ENCODE results near the gene SERPINI1.

Gene SERPINI1

DNA sequence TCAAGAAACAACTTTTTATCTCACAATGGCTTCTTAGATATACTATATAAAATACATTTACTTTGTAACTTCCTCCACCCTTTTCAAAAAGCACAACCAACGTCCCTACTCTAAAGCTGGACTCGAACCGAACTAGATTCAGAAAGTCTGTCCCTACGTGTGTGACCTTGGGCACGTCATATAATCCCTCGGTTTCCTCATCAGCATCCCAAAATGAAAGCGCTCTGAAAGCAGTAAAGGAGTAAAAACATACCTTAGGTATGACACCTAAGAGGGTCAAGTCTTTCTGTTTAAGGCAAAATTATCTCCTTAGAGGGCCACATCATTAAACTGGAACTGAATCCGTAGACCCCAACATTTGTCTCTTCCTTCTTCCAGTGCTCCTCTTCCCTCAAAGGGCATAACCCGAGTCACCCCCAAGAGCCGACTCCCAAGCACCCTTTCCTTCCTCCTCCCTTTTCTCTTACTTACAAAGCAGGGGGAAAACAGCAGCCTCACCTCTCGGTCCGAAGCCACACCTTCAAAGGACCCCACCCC is 1.5 kb upstream of the SERPINI1 start:
- Histone ChIP-seq H3K9ac (ENCODE audit: low read depth in 1 of 2, low read length in 2 of 2) (peak overlapping the region; percentile 85 to 96), H3K9me3 (ENCODE audit: control insufficient read depth in 2 of 2, low read length in 2 of 2) (no peaks in the 10 kb centered on the region), H3K27me3 (ENCODE audit: control insufficient read depth in 2 of 2, insufficient read depth in 2 of 2, low read length in 2 of 2) (no peaks in the 10 kb centered on the region), H3K4me3 (ENCODE audit: low read length in 2 of 2) (peak overlapping the region; percentile 98 to 100), H3K4me1 (ENCODE audit: control insufficient read depth in 2 of 2, insufficient read depth in 2 of 2, low read length in 2 of 2) (peaks cover 16 to 24% of the 10 kb centered on the region in 2 donors), H3K27ac (ENCODE audit: low read depth in 2 of 2, low read length in 2 of 2) (peak overlapping the region; percentile 91 to 93), H3K36me3 (ENCODE audit: control insufficient read depth in 2 of 2, insufficient read depth in 2 of 2, low read length in 2 of 2) (no peaks in the 10 kb centered on the region)

DNA sequence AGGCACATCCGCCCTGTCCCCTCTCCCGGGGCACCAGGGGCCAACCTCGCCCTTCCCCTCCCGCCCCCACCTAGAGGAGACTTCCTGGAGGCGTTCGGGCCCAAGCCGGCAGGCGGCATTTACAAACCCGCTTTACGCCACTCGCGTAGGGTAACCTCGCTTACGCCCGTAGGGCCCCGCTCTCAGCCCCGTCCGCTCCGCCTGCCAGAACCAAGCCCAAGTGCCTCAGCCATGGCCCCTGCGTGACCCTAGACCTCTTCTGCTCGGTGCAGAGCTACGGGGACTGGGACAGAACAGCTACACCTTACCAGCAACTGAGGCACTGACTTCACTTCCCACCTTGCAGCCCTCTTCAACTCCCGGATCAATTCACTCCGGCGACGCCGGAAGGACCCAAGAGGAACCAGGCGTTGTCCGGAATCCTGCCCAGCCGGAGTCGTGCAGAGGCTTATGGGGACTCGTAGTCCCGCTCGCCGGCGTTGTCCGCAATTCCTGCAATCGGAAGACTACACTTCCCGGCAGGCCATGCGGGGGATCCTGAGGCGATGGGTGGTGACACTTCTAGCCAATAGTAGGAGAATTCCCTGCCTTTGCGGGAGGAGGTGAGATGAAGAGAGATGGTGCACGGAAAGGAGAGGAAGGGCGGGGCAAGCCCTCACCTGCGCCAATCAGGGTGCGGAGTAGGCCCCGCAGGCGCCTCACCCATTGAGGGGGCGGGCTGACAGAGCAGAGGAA is 856 bp upstream of the SERPINI1 start, which contains the start of gene PDCD10:
TSS of gene PDCD10 (minus strand) at position 395 of the 735 bp plus-strand sequence. CDS start 14,735 bp downstream, outside the sequence.
- H3K4me1 ChIP-seq (ENCODE audit: control insufficient read depth in 2 of 2, insufficient read depth in 2 of 2, low read length in 2 of 2): peaks cover 16 to 24% of the 10 kb centered on the region in 2 donors
- no peaks in the 10 kb centered on the region for H3K36me3 ChIP-seq (ENCODE audit: control insufficient read depth in 2 of 2, insufficient read depth in 2 of 2, low read length in 2 of 2)
- H3K9me3 ChIP-seq (ENCODE audit: control insufficient read depth in 2 of 2, low read length in 2 of 2): no peaks in the 10 kb centered on the region
- no peaks in the 10 kb centered on the region for H3K27me3 ChIP-seq (ENCODE audit: control insufficient read depth in 2 of 2, insufficient read depth in 2 of 2, low read length in 2 of 2)
- H3K27ac ChIP-seq (ENCODE audit: low read depth in 2 of 2, low read length in 2 of 2): peak within 1 kb of the TSS; percentile 91 to 93
- H3K9ac ChIP-seq (ENCODE audit: low read depth in 1 of 2, low read length in 2 of 2): peak within 1 kb of the TSS; percentile 85 to 96
- peak within 1 kb of the TSS; percentile 98 to 100 for H3K4me3 ChIP-seq (ENCODE audit: low read length in 2 of 2)

DNA sequence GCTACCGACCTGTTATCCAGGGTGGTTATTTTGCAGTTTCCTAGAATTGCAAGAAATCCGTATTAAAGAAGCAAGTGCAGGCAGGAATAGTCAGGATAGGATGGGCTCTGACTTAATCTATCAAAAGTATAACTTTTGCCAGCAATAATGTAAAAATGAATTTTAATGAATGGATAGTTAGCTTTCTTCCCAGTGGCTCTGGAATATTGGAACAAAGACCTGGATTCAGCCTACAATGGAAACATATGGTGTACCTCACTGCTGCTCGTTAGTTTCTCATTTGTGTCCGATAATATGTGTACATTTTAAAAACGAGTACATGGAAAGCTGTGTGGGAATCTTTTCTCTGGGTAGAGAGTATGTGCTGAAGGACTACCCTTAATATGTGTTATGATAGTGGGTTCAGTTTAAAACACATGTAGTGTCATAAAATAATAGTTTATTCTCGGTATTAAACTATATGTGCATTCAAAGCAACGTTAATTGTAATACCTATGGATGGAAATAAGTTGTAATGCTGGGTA is 805 bp downstream of the SERPINI1 start:
- no peaks in the 10 kb centered on the region for H3K36me3 ChIP-seq (ENCODE audit: control insufficient read depth in 2 of 2, insufficient read depth in 2 of 2, low read length in 2 of 2)
- H3K4me3 ChIP-seq (ENCODE audit: low read length in 2 of 2): peak overlapping the region; percentile 98 to 100
- no peaks in the 10 kb centered on the region for H3K27me3 ChIP-seq (ENCODE audit: control insufficient read depth in 2 of 2, insufficient read depth in 2 of 2, low read length in 2 of 2)
- peak overlapping the region; percentile 71 to 77 for H3K9ac ChIP-seq (ENCODE audit: low read depth in 1 of 2, low read length in 2 of 2)
- no peaks in the 10 kb centered on the region for H3K9me3 ChIP-seq (ENCODE audit: control insufficient read depth in 2 of 2, low read length in 2 of 2)
- H3K4me1 ChIP-seq (ENCODE audit: control insufficient read depth in 2 of 2, insufficient read depth in 2 of 2, low read length in 2 of 2): peaks cover 16 to 24% of the 10 kb centered on the region in 2 donors
- H3K27ac ChIP-seq (ENCODE audit: low read depth in 2 of 2, low read length in 2 of 2): no peak overlapping the region

DNA sequence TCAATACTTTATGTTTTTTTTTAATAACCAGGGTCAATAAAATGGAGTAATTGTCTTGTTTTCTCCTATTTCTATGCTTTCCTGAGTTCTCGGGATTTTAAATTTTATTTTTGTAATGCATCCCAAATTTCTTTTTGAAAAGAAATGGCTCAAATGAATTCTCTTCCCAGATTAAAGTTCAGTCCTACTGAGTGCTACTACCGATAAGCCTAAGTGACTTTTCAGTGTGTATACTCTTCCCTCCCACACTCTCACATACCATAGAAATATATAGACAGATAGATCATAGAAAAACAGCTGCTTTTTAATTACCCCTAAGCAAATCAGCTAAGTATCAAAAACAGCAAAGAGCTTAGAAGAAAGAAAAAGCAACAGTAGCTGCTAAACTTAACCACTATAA is 1.5 kb downstream of the SERPINI1 start:
- Histone ChIP-seq H3K4me1 (ENCODE audit: control insufficient read depth in 2 of 2, insufficient read depth in 2 of 2, low read length in 2 of 2) (peaks cover 16 to 24% of the 10 kb centered on the region in 2 donors), H3K4me3 (ENCODE audit: low read length in 2 of 2) (no peak overlapping the region), H3K27ac (ENCODE audit: low read depth in 2 of 2, low read length in 2 of 2) (no peak overlapping the region), H3K36me3 (ENCODE audit: control insufficient read depth in 2 of 2, insufficient read depth in 2 of 2, low read length in 2 of 2) (no peaks in the 10 kb centered on the region), H3K9ac (ENCODE audit: low read depth in 1 of 2, low read length in 2 of 2) (no peak overlapping the region), H3K27me3 (ENCODE audit: control insufficient read depth in 2 of 2, insufficient read depth in 2 of 2, low read length in 2 of 2) (no peaks in the 10 kb centered on the region), H3K9me3 (ENCODE audit: control insufficient read depth in 2 of 2, low read length in 2 of 2) (no peaks in the 10 kb centered on the region)

DNA sequence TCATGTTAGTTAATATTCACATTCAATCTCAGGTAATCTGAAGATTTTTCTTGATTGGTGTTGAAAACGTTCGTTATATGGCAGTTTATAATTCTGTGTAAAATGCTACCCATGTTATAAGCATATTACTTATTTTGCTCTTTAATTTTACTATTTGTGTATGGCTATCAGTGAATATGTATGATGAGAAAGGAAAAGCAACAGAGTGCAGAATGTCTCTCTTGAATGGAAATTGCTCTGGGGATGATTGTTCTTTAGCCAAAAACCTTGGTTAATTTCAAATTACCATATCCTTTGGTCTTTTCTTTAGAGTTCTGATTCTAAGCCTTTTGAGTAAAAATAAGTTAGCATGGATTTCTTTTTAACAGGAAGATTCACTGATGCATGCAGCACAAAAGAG is 2.5 kb downstream of the SERPINI1 start:
- H3K9ac ChIP-seq (ENCODE audit: low read depth in 1 of 2, low read length in 2 of 2): no peak overlapping the region
- H3K4me3 ChIP-seq (ENCODE audit: low read length in 2 of 2): no peak overlapping the region
- no peaks in the 10 kb centered on the region for H3K36me3 ChIP-seq (ENCODE audit: control insufficient read depth in 2 of 2, insufficient read depth in 2 of 2, low read length in 2 of 2)
- H3K4me1 ChIP-seq (ENCODE audit: control insufficient read depth in 2 of 2, insufficient read depth in 2 of 2, low read length in 2 of 2): peaks cover 15 to 18% of the 10 kb centered on the region in 2 donors
- no peaks in the 10 kb centered on the region for H3K27me3 ChIP-seq (ENCODE audit: control insufficient read depth in 2 of 2, insufficient read depth in 2 of 2, low read length in 2 of 2)
- H3K9me3 ChIP-seq (ENCODE audit: control insufficient read depth in 2 of 2, low read length in 2 of 2): no peaks in the 10 kb centered on the region
- no peak overlapping the region for H3K27ac ChIP-seq (ENCODE audit: low read depth in 2 of 2, low read length in 2 of 2)

DNA sequence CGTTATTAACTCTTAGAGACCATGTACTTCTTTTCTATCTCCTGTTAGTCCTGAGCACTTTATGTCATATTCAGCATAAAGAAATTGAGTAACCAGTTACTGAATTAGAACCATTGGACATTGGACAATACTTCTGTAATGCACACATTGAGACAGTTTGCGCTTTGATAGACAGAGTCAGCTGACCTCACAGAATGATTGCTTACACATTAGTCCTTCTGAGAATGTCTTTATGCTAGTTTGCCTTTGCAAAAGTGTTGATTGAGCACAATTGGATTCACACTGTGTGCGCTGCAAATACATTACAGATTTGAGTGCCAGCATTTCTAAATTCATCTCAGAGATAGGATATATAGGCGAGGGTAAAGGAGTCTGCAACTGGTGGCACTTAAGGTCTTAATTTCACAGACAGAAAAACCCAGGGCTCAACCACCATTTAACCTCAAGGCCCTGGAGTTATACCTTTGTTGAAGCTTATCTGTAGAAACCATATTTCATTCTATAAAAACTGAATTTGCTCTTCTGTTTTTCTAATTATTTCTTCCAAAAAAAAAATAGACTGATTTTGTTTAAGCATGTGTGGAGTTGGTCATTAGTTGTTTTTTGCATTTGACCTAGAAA is 3.8 kb downstream of the SERPINI1 start:
- Histone ChIP-seq H3K4me1 (ENCODE audit: control insufficient read depth in 2 of 2, insufficient read depth in 2 of 2, low read length in 2 of 2) (peaks cover 10 to 12% of the 10 kb centered on the region in 2 donors), H3K9ac (ENCODE audit: low read depth in 1 of 2, low read length in 2 of 2) (no peak overlapping the region), H3K36me3 (ENCODE audit: control insufficient read depth in 2 of 2, insufficient read depth in 2 of 2, low read length in 2 of 2) (no peaks in the 10 kb centered on the region), H3K27me3 (ENCODE audit: control insufficient read depth in 2 of 2, insufficient read depth in 2 of 2, low read length in 2 of 2) (no peaks in the 10 kb centered on the region), H3K4me3 (ENCODE audit: low read length in 2 of 2) (no peak overlapping the region), H3K27ac (ENCODE audit: low read depth in 2 of 2, low read length in 2 of 2) (no peak overlapping the region), H3K9me3 (ENCODE audit: control insufficient read depth in 2 of 2, low read length in 2 of 2) (no peaks in the 10 kb centered on the region)

DNA sequence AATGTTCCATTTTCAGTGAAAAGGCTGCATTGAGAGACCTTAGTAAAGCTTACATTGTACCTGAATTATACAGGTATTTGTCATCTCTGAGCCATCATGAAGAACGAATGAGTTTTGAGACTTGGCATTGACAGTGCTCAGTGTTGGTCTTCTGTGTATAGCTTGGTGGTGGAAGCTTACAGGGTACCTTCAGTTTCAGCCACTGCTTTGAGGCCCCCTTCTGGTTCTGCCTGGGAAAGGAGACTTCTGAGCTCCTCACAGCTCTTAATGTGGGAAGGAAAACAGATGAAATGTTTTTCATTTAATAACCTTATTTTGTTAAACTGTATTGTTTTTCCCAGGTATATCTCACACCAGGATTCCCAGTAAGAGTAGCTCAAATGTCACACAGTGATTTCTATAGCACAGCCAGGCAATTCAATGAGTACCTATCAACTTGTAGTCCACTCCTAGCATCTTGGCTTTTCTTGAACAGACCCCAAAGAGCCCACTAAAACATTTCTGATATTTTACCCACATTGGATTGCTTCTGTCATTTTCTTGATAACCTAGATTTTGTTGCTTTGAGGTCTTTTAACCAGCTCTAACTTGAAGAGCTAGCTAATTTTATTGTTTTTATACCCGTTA is 5.6 kb downstream of the SERPINI1 start:
- peaks cover 7% of the 10 kb centered on the region in 2 donors for H3K4me1 ChIP-seq (ENCODE audit: control insufficient read depth in 2 of 2, insufficient read depth in 2 of 2, low read length in 2 of 2)
- H3K9me3 ChIP-seq (ENCODE audit: control insufficient read depth in 2 of 2, low read length in 2 of 2): no peaks in the 10 kb centered on the region
- no peak overlapping the region for H3K9ac ChIP-seq (ENCODE audit: low read depth in 1 of 2, low read length in 2 of 2)
- no peaks in the 10 kb centered on the region for H3K36me3 ChIP-seq (ENCODE audit: control insufficient read depth in 2 of 2, insufficient read depth in 2 of 2, low read length in 2 of 2)
- no peak overlapping the region for H3K4me3 ChIP-seq (ENCODE audit: low read length in 2 of 2)
- H3K27ac ChIP-seq (ENCODE audit: low read depth in 2 of 2, low read length in 2 of 2): no peak overlapping the region
- H3K27me3 ChIP-seq (ENCODE audit: control insufficient read depth in 2 of 2, insufficient read depth in 2 of 2, low read length in 2 of 2): no peaks in the 10 kb centered on the region

DNA sequence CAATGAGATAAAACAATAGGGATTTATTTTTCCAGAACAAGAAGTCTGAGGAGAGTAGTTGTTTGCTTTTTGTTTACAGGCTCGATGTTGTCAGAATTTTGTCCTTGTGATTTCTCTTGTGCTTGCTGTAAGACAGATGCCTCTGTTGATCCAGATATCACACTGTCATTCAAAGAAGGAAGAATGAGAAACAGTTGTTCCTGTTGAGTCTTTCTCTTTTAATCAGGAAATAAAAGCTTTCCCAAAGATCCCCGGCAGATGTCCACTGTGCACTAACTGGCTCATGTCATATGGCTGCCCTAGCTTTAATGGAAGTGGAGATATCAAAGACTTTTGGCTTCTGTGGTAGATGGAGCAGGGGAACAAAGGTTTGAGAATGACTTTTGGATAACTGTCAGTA is 6.8 kb downstream of the SERPINI1 start:
- no peaks in the 10 kb centered on the region for H3K36me3 ChIP-seq (ENCODE audit: control insufficient read depth in 2 of 2, insufficient read depth in 2 of 2, low read length in 2 of 2)
- H3K27me3 ChIP-seq (ENCODE audit: control insufficient read depth in 2 of 2, insufficient read depth in 2 of 2, low read length in 2 of 2): no peaks in the 10 kb centered on the region
- H3K9me3 ChIP-seq (ENCODE audit: control insufficient read depth in 2 of 2, low read length in 2 of 2): no peaks in the 10 kb centered on the region
- H3K27ac ChIP-seq (ENCODE audit: low read depth in 2 of 2, low read length in 2 of 2): no peak overlapping the region
- no peaks in the 10 kb centered on the region for H3K4me1 ChIP-seq (ENCODE audit: control insufficient read depth in 2 of 2, insufficient read depth in 2 of 2, low read length in 2 of 2)
- no peak overlapping the region for H3K4me3 ChIP-seq (ENCODE audit: low read length in 2 of 2)
- no peak overlapping the region for H3K9ac ChIP-seq (ENCODE audit: low read depth in 1 of 2, low read length in 2 of 2)

DNA sequence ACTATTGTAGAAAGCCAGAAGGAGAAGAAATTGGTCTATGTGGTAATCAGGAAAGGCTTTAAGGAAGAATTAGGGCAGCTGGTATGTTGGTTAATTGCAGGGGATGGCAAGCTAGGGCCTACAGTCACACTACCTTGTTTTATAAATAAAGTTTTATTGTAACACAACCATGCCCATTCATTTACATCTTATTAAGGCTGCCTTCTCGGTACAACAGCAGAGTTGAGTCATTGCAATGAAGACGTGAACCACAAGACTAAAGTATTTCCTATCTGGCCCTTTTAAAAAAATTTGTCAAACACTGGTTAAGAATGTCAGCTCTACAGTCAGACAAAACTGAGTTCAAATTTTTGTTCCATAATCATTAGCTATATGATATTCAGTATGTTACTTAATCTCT is 8.3 kb downstream of the SERPINI1 start:
- Histone ChIP-seq H3K36me3 (ENCODE audit: control insufficient read depth in 2 of 2, insufficient read depth in 2 of 2, low read length in 2 of 2) (no peaks in the 10 kb centered on the region), H3K9ac (ENCODE audit: low read depth in 1 of 2, low read length in 2 of 2) (no peak overlapping the region), H3K4me1 (ENCODE audit: control insufficient read depth in 2 of 2, insufficient read depth in 2 of 2, low read length in 2 of 2) (no peaks in the 10 kb centered on the region), H3K27ac (ENCODE audit: low read depth in 2 of 2, low read length in 2 of 2) (no peak overlapping the region), H3K4me3 (ENCODE audit: low read length in 2 of 2) (no peak overlapping the region), H3K9me3 (ENCODE audit: control insufficient read depth in 2 of 2, low read length in 2 of 2) (no peaks in the 10 kb centered on the region), H3K27me3 (ENCODE audit: control insufficient read depth in 2 of 2, insufficient read depth in 2 of 2, low read length in 2 of 2) (no peaks in the 10 kb centered on the region)

DNA sequence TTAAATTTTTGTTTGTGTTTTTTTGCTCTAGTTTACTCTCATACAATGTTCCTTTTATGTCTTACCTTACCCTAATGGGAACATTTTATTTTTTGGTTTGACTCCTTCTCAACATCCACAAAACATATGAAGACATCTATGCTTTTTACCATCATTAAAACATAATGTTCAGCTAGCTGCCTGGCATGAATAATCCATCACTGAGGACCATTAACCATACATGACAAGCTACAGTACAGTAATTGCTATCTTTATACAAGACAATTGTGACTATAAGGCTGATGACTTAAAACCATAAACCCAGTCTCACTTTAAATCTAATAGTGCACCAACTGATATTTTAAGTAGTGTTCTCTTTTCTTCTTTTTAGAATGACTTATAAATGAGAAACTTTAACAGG is 13.7 kb downstream of the SERPINI1 start:
- no peak overlapping the region for H3K27ac ChIP-seq (ENCODE audit: low read depth in 2 of 2, low read length in 2 of 2)
- no peaks in the 10 kb centered on the region for H3K4me1 ChIP-seq (ENCODE audit: control insufficient read depth in 2 of 2, insufficient read depth in 2 of 2, low read length in 2 of 2)
- H3K4me3 ChIP-seq (ENCODE audit: low read length in 2 of 2): no peak overlapping the region
- no peaks in the 10 kb centered on the region for H3K27me3 ChIP-seq (ENCODE audit: control insufficient read depth in 2 of 2, insufficient read depth in 2 of 2, low read length in 2 of 2)
- no peak overlapping the region for H3K9ac ChIP-seq (ENCODE audit: low read depth in 1 of 2, low read length in 2 of 2)
- no peaks in the 10 kb centered on the region for H3K36me3 ChIP-seq (ENCODE audit: control insufficient read depth in 2 of 2, insufficient read depth in 2 of 2, low read length in 2 of 2)
- H3K9me3 ChIP-seq (ENCODE audit: control insufficient read depth in 2 of 2, low read length in 2 of 2): no peaks in the 10 kb centered on the region
